Activated T-cell treated with anti-CD3 and anti-CD28 coated beads, Interleukin-2, amount 50 U/mL, for 24 hours (primary cell): ENCODE results near the gene CADM2.

ENCODE experiments used
- DNase-seq: peaks from one replicate; pipeline ENCODE4 v3.0.0-alpha.2; 2020
- H3K27ac Mint-ChIP-seq: 2 replicates; pipeline ENCODE4 v1.8.0; 2020; ENCODE audit warnings: mild to moderate bottlenecking, mixed read lengths
- H3K27me3 Mint-ChIP-seq: 2 replicates; pipeline ENCODE4 v1.8.0; 2020; ENCODE audit warnings: mixed read lengths
- H3K36me3 Mint-ChIP-seq: 2 replicates; pipeline ENCODE4 v1.8.0; 2020; ENCODE audit warnings: low read depth, mixed read lengths
- H3K4me1 Mint-ChIP-seq: 2 replicates; pipeline ENCODE4 v1.8.0; 2020; ENCODE audit warnings: low read depth, mixed read lengths
- H3K4me3 Mint-ChIP-seq: 2 replicates; pipeline ENCODE4 v1.8.0; 2020; ENCODE audit warnings: mild to moderate bottlenecking, moderate library complexity, mixed read lengths
- H3K9me3 Mint-ChIP-seq: 2 replicates; pipeline ENCODE4 v1.8.0; 2020; ENCODE audit warnings: mixed read lengths

Gene CADM2

GRCh38 chr3:85572426-85572825 is 613.6 kb downstream of the CADM2 start:
- no peaks in the 10 kb centered on the region for H3K4me1 Mint-ChIP-seq
- no peaks in the 10 kb centered on the region for H3K9me3 Mint-ChIP-seq
- no peak overlapping the region for H3K27ac Mint-ChIP-seq
- no peak for DNase-seq
- no peaks in the 10 kb centered on the region for H3K27me3 Mint-ChIP-seq
- no peaks in the 10 kb centered on the region for H3K36me3 Mint-ChIP-seq
- H3K4me3 Mint-ChIP-seq: no peak overlapping the region

DNA sequence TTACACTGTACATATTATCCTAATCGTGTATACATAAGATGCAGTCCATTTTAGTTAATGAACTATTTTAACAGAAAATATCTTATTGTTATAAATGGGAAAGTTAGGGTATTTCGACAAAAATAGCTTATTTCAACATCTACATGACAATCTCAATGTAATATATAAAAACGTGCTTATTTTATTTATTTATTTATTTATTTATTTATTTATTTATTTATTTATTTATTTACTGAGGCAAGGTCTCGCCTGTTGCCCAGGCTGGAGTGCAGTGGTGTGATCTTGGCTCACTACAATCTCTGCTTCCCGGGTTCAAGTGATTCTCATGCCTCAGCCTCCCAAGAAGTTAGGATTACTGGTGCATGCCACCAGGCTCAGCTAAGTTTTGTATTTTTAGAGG is 614.2 kb downstream of the CADM2 start:
- no peaks in the 10 kb centered on the region for H3K36me3 Mint-ChIP-seq
- H3K27ac Mint-ChIP-seq: no peak overlapping the region
- no peaks in the 10 kb centered on the region for H3K27me3 Mint-ChIP-seq
- no peaks in the 10 kb centered on the region for H3K9me3 Mint-ChIP-seq
- H3K4me3 Mint-ChIP-seq: no peak overlapping the region
- DNase-seq: no peak
- no peaks in the 10 kb centered on the region for H3K4me1 Mint-ChIP-seq

DNA sequence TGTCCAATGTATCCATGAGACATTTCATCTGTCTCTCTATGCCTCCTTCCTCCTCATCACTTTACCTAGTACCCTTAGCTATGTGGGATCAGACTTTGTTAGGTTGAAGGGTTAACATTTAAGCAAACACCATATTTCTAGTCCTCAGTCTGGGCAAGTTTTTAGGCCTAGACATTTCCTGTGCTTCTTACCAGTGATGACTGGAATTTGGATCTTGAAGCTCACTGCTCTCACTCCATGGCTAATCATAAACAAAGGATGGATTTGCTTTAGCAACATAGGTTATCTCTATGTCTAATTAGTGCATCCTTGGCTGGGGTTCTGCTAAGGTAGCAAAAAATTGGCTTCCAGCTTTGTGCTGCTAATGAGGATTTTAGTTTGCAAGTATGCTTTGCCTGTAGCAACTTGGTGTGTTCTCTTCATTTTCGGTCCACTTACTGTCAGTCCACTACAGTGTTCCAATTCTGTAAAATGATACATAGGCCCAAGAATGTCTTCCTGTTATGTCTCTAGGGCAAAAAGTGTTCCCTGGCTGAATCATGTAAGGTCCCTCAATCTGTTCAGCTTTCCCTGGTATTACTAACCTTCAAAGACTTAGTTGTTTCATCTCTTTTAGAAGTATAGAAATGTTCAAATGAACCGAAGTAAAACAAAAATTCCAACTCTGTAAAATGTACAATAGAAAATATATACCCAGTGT is 615.4 kb downstream of the CADM2 start:
- H3K27ac Mint-ChIP-seq: no peak overlapping the region
- H3K36me3 Mint-ChIP-seq: no peaks in the 10 kb centered on the region
- H3K4me3 Mint-ChIP-seq: no peak overlapping the region
- no peak for DNase-seq
- H3K4me1 Mint-ChIP-seq: no peaks in the 10 kb centered on the region
- no peaks in the 10 kb centered on the region for H3K9me3 Mint-ChIP-seq
- no peaks in the 10 kb centered on the region for H3K27me3 Mint-ChIP-seq

DNA sequence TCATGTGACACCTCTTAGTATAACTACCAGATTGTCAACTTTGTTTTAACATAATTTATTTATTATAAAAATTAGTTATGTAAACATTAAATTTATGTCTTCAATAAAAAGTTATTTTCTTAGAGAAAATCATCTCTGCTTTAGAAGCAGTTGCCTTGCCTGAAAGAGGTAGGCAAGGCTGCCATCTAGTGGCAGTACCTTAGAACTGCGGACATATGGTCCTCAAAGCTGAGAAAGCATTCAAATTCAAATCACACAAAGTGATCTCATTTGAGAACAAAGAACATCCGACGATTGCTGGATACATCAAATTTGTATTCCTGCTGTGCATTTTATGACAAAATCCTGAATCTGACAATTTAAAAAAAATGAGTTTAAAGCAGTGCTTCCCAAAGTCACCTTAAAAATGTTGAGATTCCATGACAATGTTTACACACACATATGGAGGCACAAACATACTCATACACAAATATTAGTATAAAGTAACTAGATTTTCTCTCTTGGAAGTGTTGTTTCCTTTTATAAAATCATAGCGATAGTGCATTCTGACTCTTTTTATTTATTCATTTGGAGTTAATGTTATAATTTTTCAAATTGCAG is 617.4 kb downstream of the CADM2 start:
- no peak overlapping the region for H3K4me3 Mint-ChIP-seq
- no peaks in the 10 kb centered on the region for H3K4me1 Mint-ChIP-seq
- no peaks in the 10 kb centered on the region for H3K9me3 Mint-ChIP-seq
- peak; percentile 40 for DNase-seq
- no peaks in the 10 kb centered on the region for H3K27me3 Mint-ChIP-seq
- no peak overlapping the region for H3K27ac Mint-ChIP-seq
- H3K36me3 Mint-ChIP-seq: no peaks in the 10 kb centered on the region

GRCh38 chr3:85576697-85577200 is 618.0 kb downstream of the CADM2 start:
- Mint-ChIP-seq H3K27ac (no peak overlapping the region), H3K4me3 (no peak overlapping the region), H3K4me1 (no peaks in the 10 kb centered on the region), H3K9me3 (no peaks in the 10 kb centered on the region), H3K36me3 (no peaks in the 10 kb centered on the region), H3K27me3 (no peaks in the 10 kb centered on the region)
- no peak for DNase-seq

- H3K9me3 Mint-ChIP-seq: no peaks in the 10 kb centered on the region
- no peaks in the 10 kb centered on the region for H3K4me1 Mint-ChIP-seq
- H3K27ac Mint-ChIP-seq: no peak overlapping the region
- H3K36me3 Mint-ChIP-seq: no peaks in the 10 kb centered on the region
- H3K4me3 Mint-ChIP-seq: no peak overlapping the region
- H3K27me3 Mint-ChIP-seq: no peaks in the 10 kb centered on the region
- no peak for DNase-seq
These were observed 626.1 kb downstream of the CADM2 start for GRCh38 chr3:85584779-85585356.

- Mint-ChIP-seq H3K4me1 (no peaks in the 10 kb centered on the region), H3K27me3 (no peaks in the 10 kb centered on the region), H3K36me3 (no peaks in the 10 kb centered on the region), H3K4me3 (no peak overlapping the region), H3K27ac (no peak overlapping the region), H3K9me3 (no peaks in the 10 kb centered on the region)
- no peak for DNase-seq
These were observed 627.2 kb downstream of the CADM2 start for GRCh38 chr3:85586018-85586417.

- DNase-seq: no peak
- no peaks in the 10 kb centered on the region for H3K36me3 Mint-ChIP-seq
These were observed 630.4 kb downstream of the CADM2 start for GRCh38 chr3:85589145-85589544.

GRCh38 chr3:85591451-85591850 is 632.7 kb downstream of the CADM2 start:
- no peaks in the 10 kb centered on the region for H3K9me3 Mint-ChIP-seq
- H3K4me1 Mint-ChIP-seq: no peaks in the 10 kb centered on the region
- H3K27me3 Mint-ChIP-seq: no peaks in the 10 kb centered on the region
- no peak overlapping the region for H3K27ac Mint-ChIP-seq
- H3K4me3 Mint-ChIP-seq: no peak overlapping the region
- no peaks in the 10 kb centered on the region for H3K36me3 Mint-ChIP-seq
- DNase-seq: no peak

More at GRCh38 chr3:85589145-85589544, 630.4 kb downstream of the CADM2 start:
- no peak overlapping the region for H3K27ac Mint-ChIP-seq
- H3K27me3 Mint-ChIP-seq: no peaks in the 10 kb centered on the region
- no peaks in the 10 kb centered on the region for H3K4me1 Mint-ChIP-seq
- no peaks in the 10 kb centered on the region for H3K9me3 Mint-ChIP-seq
- H3K4me3 Mint-ChIP-seq: no peak overlapping the region

DNA sequence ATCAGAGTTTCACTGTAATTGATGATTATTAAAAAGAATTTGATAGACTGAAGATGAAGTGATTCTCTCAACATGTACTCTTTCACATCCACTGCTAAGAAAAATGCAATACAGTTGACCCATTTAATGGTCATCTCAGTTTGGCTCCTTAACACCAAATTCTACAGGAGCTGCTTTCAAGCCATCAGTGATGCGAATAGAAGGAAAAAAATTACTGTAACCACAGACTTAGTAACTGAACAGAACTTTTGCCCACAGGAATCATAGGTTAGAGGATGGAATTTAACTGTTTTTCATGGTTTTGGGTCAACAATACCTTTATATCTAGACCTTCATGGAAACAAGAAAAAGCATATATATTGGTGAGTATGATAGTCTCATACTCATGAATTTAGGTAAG is 633.5 kb downstream of the CADM2 start:
- no peak for DNase-seq

GRCh38 chr3:85594676-85595075 is 635.9 kb downstream of the CADM2 start:
- no peaks in the 10 kb centered on the region for H3K4me1 Mint-ChIP-seq
- H3K9me3 Mint-ChIP-seq: no peaks in the 10 kb centered on the region
- H3K36me3 Mint-ChIP-seq: no peaks in the 10 kb centered on the region
- H3K4me3 Mint-ChIP-seq: no peak overlapping the region
- H3K27ac Mint-ChIP-seq: no peak overlapping the region
- DNase-seq: no peak
- H3K27me3 Mint-ChIP-seq: no peaks in the 10 kb centered on the region

More for the DNA sequence above, 633.5 kb downstream of the CADM2 start:
- H3K36me3 Mint-ChIP-seq: no peaks in the 10 kb centered on the region
- no peak overlapping the region for H3K27ac Mint-ChIP-seq
- no peaks in the 10 kb centered on the region for H3K9me3 Mint-ChIP-seq
- H3K27me3 Mint-ChIP-seq: no peaks in the 10 kb centered on the region
- H3K4me1 Mint-ChIP-seq: no peaks in the 10 kb centered on the region
- H3K4me3 Mint-ChIP-seq: no peak overlapping the region

- H3K27ac Mint-ChIP-seq: no peak overlapping the region
- H3K4me1 Mint-ChIP-seq: no peaks in the 10 kb centered on the region
- H3K4me3 Mint-ChIP-seq: no peak overlapping the region
- DNase-seq: no peak
- H3K27me3 Mint-ChIP-seq: no peaks in the 10 kb centered on the region
- H3K9me3 Mint-ChIP-seq: peaks cover 4% of the 10 kb centered on the region
- H3K36me3 Mint-ChIP-seq: no peaks in the 10 kb centered on the region
These were observed 644.6 kb downstream of the CADM2 start for GRCh38 chr3:85603378-85603777.

- Mint-ChIP-seq H3K27me3 (no peaks in the 10 kb centered on the region), H3K36me3 (no peaks in the 10 kb centered on the region)
These were observed 645.9 kb downstream of the CADM2 start for GRCh38 chr3:85604641-85605040.

DNA sequence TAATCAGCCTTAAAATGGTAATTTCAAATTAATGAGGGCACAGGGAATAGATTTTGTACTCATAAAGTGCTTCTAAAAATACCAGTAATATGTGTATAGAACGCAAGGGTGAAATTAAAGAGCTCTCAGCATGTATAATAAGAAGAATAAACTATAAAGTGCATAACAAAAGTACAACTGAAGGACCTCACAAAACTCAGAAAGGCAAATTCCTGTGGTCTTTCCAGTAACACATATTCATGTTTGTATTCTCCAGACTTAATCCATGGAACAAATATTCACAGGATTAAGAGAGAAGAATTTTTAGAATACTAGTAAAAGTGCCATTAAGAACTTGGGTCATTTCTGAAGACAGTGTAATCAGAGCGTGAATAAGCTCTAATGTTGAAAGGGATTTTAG is 646.3 kb downstream of the CADM2 start:
- Mint-ChIP-seq H3K9me3 (peaks cover 4% of the 10 kb centered on the region), H3K27ac (no peak overlapping the region), H3K4me1 (no peaks in the 10 kb centered on the region), H3K27me3 (no peaks in the 10 kb centered on the region), H3K36me3 (no peaks in the 10 kb centered on the region), H3K4me3 (no peak overlapping the region)
- DNase-seq: no peak

More at GRCh38 chr3:85604641-85605040, 645.9 kb downstream of the CADM2 start:
- no peak overlapping the region for H3K4me3 Mint-ChIP-seq
- no peak overlapping the region for H3K27ac Mint-ChIP-seq
- no peak for DNase-seq
- peaks cover 4% of the 10 kb centered on the region for H3K9me3 Mint-ChIP-seq
- H3K4me1 Mint-ChIP-seq: no peaks in the 10 kb centered on the region

GRCh38 chr3:85626662-85627061 is 667.9 kb downstream of the CADM2 start:
- no peak for DNase-seq
- peaks cover 4% of the 10 kb centered on the region for H3K9me3 Mint-ChIP-seq
- no peaks in the 10 kb centered on the region for H3K27me3 Mint-ChIP-seq

More at GRCh38 chr3:85626662-85627061, 667.9 kb downstream of the CADM2 start:
- Mint-ChIP-seq H3K36me3 (no peaks in the 10 kb centered on the region), H3K27ac (no peak overlapping the region), H3K4me1 (no peaks in the 10 kb centered on the region), H3K4me3 (no peak overlapping the region)
